Erythroblast (primary cell): ENCODE data around the gene SIPA1L3.

ENCODE experiments used
- DNase-seq, 2 experiments: peaks; one replicate each; lab custom pipeline; 2025; lab: John Stamatoyannopoulos, UW
- GATA1 ChIP-seq: IDR thresholded peaks from 2 replicates; pipeline ENCODE4 v1.6.1; 2011; ENCODE audit warnings: low read depth, mild to moderate bottlenecking, control low read depth, low read length, moderate library complexity
- POLR2A ChIP-seq: IDR thresholded peaks from 2 replicates; pipeline ENCODE4 v1.6.1; 2011; ENCODE audit warnings: mild to moderate bottlenecking, low read length

The SIPA1L3 gene

DNA sequence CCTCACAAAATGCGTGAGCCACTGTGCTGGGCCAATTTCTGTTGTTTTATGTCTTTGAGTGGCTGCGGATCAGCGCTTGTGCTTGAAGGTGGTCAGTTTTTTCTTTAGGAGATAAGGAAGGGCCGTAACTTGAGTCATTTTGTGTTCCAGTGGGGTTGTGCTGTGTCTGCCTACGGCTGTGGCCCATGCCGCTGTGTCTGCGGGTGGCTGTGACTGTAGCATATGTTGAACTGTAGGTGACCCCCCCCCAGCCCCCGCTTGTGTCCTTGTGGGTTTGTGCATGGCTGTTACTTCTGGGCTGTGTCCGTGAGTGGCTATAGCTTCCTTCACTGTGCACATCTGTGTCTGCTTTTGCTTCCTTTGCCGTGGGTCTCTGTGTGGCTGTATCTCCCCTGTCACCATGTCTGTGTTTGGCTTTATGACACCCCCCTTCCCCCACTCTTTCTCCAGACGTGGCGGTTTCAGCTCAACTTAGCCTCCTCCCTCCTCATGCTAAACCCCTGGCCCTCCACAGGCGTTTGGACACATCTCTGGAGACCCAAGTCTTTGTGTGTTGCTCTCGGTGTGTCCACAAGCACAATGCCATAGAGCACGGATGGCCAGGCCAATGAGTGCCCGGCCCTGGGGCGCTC is 348.5 kb downstream of the SIPA1L3 start:
- TF ChIP-seq GATA1 (no peak), POLR2A (no peak)
- no peak for DNase-seq
